Glomerular visceral epithelial cell (primary cell): ENCODE measurements around the gene LMLN.
"Not testable (repeated sequence)": the region's sequence is repeated elsewhere in the genome, so short reads cannot be mapped to it uniquely, and the experiment has no call there.

Experiments used
- DNase-seq: peaks from one replicate; pipeline ENCODE4 v3.0.0-alpha.2; 2016; ENCODE audit errors: extremely low spot score

Gene LMLN

DNA sequence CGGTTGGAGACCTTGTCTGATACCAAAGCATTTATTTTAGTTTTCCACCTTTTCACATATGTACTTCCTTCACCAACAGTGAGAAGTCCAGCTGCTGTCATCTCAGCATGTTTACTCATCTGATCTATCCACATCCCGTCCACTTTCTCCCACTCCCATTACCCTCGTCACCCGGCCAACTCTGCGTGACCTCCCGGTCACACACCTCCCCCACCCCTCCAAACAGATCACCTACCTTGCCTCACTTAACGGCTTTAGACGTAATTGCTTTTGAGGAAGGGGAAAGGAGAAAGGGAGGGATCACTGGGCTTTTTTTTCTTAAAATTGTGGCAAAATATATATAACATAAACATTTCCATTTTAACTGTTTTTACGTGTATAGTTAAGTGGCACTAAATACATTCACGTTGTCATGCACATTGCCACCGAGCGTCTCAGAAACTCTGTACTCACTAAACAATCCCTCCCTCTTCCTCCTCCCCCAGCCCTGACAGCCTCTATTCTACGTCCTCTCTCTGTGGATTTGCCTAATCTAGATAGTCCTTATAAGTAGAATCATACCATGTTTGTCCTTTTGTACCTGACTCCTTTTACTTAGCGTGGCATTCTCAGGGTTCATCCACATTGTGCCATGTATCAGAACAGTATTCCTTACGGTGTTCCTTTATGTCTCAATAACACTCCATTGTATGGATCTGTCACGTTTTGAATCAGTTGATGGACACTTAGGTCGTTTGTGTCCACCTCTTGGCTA, 67.2 kb downstream of the LMLN start:
- no peak for DNase-seq

DNA sequence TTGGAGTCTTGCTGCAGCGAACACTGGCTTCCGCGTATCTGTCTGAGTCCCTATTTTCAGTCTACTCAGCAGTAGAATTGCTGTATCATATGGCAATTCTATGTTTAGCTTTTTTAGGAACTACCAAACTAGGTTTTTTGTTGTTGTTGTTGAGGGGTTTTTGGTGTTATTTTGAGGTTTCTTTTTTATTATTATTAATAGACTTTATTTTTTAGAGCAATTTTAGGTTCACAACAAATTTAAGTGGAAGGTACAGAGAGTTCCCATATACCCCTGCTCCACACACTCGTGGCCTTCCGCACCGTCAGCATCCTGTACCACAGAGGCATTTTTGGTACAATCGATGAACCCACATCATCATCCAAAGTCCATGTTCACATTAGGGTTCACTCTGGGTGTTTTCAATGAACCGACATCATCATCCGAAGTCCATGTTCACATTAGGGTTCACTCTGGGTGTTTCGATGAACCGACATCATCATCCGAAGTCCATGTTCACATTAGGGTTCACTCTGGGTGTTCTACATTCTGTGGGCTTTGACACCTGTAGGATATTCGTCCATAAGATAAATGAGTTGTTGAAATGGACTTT, 67.9 kb downstream of the LMLN start:
- DNase-seq: no peak

- no peak for DNase-seq
Observed at GRCh38 chr3:198028718-198029117, 68.7 kb downstream of the LMLN start.

DNA sequence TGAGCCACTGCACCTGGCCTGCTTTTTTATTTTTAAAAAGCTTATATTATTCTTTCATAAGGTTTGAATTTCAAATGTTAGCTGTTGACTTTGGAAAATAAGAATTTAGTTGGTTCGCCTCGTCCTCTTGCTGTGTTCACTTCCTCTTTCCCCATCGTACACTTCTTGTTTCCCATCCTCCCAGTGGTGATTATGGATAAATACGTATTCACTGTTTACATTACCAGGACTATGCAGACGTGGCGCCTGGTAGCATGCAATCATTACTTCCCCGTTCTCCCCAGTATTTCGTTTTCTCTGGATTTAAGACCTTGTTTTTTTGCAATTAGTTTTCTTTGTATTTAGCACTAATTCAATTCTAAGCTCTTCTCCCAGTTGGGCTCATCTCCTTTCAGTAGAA, 70.1 kb downstream of the LMLN start:
- no peak for DNase-seq

GRCh38 chr3:198030726-198031125, 70.7 kb downstream of the LMLN start:
- no peak for DNase-seq

- DNase-seq: no peak
Observed at GRCh38 chr3:198032039-198032936, 72.3 kb downstream of the LMLN start.

GRCh38 chr3:198043119-198043518, 83.1 kb downstream of the LMLN start:
- no peak for DNase-seq

DNA sequence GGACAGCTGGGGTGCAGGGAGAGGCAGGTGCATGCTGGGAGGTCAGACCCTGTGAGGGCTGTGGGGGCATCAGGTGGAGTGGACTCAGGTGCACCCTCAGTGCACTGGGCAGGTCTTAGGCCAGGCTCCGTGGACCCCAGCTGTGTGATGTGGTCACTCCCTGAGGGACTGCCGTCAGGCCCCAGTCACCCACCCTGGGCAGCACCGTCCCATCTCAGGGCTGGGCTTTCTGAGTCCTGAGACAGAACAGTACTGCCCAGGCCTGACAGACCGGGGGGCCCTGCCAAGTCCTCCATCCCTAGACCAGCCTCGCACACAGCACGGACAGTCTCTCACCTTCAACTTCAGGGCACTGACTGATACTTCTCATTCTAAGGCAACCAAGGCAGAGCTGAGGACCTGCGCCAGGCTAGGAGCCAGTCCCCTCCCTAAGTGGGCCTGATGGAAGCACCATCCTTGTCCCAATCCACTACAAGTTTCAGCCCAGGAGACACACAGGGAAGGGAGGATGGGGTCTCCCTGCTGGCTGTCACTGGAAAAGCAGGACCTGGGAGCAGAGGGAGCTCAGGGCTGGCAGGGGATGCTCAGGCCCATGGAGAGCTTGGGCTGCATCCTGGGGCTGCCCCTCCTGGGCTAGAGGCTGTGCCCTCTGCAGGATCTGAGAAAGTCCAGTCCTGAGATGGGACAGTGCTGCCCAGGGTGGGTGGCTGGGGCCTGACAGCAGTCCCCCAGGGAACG, 86.3 kb downstream of the LMLN start:
- DNase-seq: no peak

DNA sequence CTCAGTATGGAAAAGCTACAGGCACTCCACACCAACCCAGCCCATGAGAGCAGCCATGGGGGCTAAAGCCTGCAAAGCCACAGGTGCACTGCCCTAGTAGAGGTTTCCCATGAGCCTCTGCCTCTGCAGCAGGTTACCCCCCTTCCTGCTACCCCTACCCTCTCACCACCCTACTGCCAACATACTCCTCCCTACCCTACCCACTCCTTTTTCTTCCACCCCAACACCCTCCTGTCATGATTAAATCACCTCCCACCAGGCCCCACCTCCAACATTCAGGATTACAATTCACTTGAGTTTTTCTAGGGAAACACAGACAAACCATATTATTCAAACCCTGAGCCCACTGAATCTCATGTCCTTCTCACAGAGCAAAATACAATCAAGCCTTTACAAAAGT, 88.4 kb downstream of the LMLN start:
- no peak for DNase-seq

DNA sequence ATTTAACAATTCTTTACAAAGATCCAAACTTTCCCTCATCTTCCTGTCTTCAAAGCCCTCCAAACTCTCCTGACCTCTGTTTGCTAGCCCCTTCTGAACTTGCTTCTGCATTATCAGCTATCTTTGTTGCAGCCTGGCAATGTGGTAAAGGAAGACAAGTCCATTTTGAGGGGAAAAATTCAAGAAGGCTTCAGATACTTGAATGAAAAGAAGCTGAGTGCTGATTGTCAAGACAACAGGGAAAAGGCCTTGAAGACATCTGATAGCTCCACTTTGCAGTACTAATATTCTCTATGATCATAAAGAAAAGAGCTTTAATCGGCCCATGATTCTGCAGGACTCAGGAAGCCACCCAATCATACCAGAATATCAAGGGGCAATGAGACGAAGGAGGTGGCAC, 91.8 kb downstream of the LMLN start:
- DNase-seq: no peak

- DNase-seq: not testable (repeated sequence)
Observed at GRCh38 chr3:198053462-198053861, 93.4 kb downstream of the LMLN start.

GRCh38 chr3:198061119-198062067, 101.4 kb downstream of the LMLN start:
- DNase-seq: no peak

- no peak for DNase-seq
Observed at GRCh38 chr3:198062068-198062465, 102.0 kb downstream of the LMLN start.

DNA sequence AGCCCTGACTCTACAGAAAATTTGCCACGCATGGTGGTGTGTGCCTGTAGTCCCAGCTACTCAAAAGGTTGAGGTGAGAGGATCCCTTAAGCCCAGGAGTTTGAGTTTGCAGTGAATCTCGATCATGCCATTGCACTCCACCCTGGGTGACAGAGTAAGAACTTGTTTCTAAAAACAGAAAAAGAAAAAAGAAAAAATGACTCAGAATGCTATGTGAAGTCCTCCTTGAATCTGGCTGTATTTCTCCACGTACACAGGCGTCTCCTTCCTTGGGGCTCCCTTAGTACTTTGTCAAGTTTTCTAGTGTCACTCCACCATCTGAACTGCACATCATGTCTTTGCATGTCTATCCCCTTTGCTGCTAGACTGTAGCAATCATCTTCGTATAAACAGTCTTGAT, 104.4 kb downstream of the LMLN start:
- DNase-seq: no peak

DNA sequence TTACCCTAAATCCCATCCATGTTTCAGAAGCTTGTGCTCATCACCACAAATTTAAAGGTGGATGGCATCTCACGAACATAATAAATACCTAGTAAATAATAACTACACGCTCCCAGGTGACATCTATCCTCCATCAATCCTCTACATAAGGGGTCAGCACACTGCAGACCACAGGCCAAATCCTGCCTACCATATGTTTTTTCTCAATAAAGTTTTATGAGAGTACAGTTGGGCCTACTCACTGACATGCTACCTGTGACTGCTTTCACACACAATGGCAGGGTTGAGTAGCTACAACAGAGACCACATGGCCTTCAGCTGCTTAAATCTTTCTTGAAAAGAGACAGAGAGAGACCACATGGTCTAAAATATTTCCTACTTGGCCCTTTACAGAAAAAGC, 105.9 kb downstream of the LMLN start:
- DNase-seq: no peak

- no peak for DNase-seq
Observed at GRCh38 chr3:198067416-198067815, 107.4 kb downstream of the LMLN start.

DNA sequence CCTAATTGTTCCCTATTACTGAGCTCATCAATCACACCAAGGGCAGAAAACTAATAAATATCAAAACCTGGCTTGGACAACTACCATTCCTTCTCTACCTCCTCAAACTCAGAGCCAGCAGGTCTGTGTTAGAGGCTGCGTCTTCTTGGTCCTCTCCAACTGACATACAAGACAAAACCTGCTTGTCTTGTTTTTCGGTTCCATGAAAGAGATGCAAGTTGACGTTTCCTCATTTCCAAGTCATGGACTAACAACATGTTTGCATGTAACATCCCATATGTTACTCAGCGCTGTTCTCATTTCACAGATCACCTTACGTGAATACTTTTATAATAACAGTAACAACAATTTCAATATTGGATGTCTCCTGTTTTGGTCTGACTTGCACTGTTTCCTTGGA, 110.9 kb downstream of the LMLN start:
- DNase-seq: no peak

- peak; percentile 84 for DNase-seq
Observed at GRCh38 chr3:198071602-198072287, 111.7 kb downstream of the LMLN start.

DNA sequence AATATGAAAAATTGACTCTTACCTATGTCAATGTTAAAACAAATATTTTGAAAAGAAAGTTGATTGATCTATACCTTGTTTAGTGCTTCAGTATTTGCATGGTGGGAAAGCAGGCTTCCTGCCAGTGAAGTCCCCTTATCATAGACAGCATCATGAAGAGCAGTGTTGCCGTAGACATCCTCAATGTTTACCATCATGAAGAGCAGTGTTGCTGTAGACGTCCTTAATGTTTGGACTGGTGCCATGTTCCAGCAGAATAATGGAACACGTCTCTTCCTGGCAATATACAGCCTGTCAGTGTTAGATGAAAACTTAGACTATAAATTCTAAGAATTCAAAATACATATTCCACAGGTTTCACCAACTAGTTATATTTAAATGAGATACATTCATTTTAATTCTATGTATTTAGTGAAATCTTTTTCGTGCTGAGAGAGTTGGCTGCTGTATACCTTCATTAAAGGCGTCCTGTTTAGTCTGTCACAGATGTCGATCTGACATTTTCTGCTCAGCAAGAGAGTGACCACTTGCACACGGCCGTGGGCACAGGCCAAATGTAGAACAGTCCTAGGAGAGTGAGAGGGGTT, 116.8 kb downstream of the LMLN start:
- DNase-seq: no peak
